HepG2 (cell line): ENCODE results near the gene ZNF365. TPM values are rescaled to one million over a fixed set of nuclear protein-coding genes. Genes with fewer than 3 reads are reported as not detected.

Experiments
- ATAC-seq: fragments of 200-7000 bp; cut with Tn5 transposase; 3 replicates; pipeline ENCODE4 v1.9.1; 2020; ENCODE audit warnings: mild to moderate bottlenecking, moderate library complexity
- BruUV-seq: library from RNA; stranded (reverse); fragments of 400-500 nt; replicated peaks from 2 replicates; lab custom pipeline; 2021; lab: Mats Ljungman, UMichigan
- CTCF ChIA-PET: fragments of 300-600 bp; formaldehyde crosslinking; extraction: SDS; loops from one replicate; lab custom pipeline; 2021; ENCODE audit warnings: low total read pairs, inconsistent platforms, low intra/inter-chr PET ratio; lab: Yijun Ruan, JAX
- POLR2A ChIA-PET: fragments of 350-600 bp; sonication (Branson Sonifier 250); formaldehyde crosslinking; loops from one replicate; lab custom pipeline; 2020; ENCODE audit warnings: antibody characterized with exemption, inconsistent platforms; lab: Yijun Ruan, JAX
- DNase-seq: peaks from one replicate; pipeline ENCODE4 v3.0.0-alpha.2; 2015; ENCODE audit warnings: low spot score
- FAIRE-seq: peaks from 3 replicates; lab custom pipeline; 2011; peaks lifted over from hg19 to GRCh38; lab: Jason Lieb, UNC
- H2AFZ ChIP-seq: one replicate; pipeline ENCODE4 v1.6.1; 2011; ENCODE audit warnings: low read length, inconsistent platforms
- H3K27ac ChIP-seq: fragments of 300-600 bp; 3 replicates; pipeline ENCODE4 v1.8.0; 2011; ENCODE audit warnings: mixed run types, mild to moderate bottlenecking, mixed read lengths, low read length, inconsistent platforms; ENCODE audit not compliant: insufficient read depth; ENCODE audit errors: extremely low read length
- H3K27me3 ChIP-seq, 2 experiments: fragments of 200-600 bp in 1 of 2; 2 replicates in 1 of 2; 3 replicates in 1 of 2; pipeline versions ENCODE4 v1.6.0 to v1.8.0; 2011; ENCODE audit warnings: low read length in 2 of 2, mild to moderate bottlenecking in 2 of 2, moderate library complexity in 2 of 2, inconsistent platforms in 1 of 2; ENCODE audit not compliant: insufficient read depth in 2 of 2, control insufficient read depth in 1 of 2
- H3K36me3 ChIP-seq, 2 experiments: fragments of 200-600 bp in 1 of 2; replicated peaks in 1 of 2; 2 replicates in 1 of 2; 3 replicates in 1 of 2; pipeline versions ENCODE4 v1.5.1 to v1.8.0; 2011; ENCODE audit warnings: low read length in 2 of 2, inconsistent platforms in 1 of 2; ENCODE audit not compliant: insufficient read depth in 2 of 2, control insufficient read depth in 1 of 2
- H3K4me1 ChIP-seq: 2 replicates; pipeline ENCODE4 v1.5.1; 2012; ENCODE audit warnings: low read length, inconsistent platforms; ENCODE audit not compliant: insufficient read depth
- H3K4me2 ChIP-seq: 2 replicates; pipeline ENCODE4 v1.6.0; 2011; ENCODE audit warnings: low read depth, low read length, inconsistent platforms
- H3K4me3 ChIP-seq, 3 experiments: fragments of 200-600 bp in 1 of 3; sonication (generic), shearing (Covaris generic) in 1 of 3; replicated peaks in 1 of 3; 2 replicates each; pipeline ENCODE4 v1.5.1; 2011 to 2016; ENCODE audit warnings: low read length in 3 of 3, inconsistent platforms in 2 of 3, low read depth in 2 of 3, mild to moderate bottlenecking in 2 of 3, control low read depth in 1 of 3, mixed read lengths in 1 of 3; ENCODE audit not compliant: insufficient read depth in 1 of 3
- H3K79me2 ChIP-seq: one replicate; pipeline ENCODE4 v1.6.1; 2011; ENCODE audit warnings: low read length, inconsistent platforms; ENCODE audit not compliant: insufficient read depth
- H3K9ac ChIP-seq: 2 replicates; pipeline ENCODE4 v1.6.0; 2011; ENCODE audit warnings: mild to moderate bottlenecking, low read depth, low read length, inconsistent platforms; ENCODE audit not compliant: insufficient read depth
- H3K9me3 ChIP-seq: 2 replicates; pipeline ENCODE4 v1.5.1; 2012; ENCODE audit warnings: mild to moderate bottlenecking, low read length
- H4K20me1 ChIP-seq: 2 replicates; pipeline ENCODE4 v1.6.0; 2011; ENCODE audit warnings: inconsistent platforms, mild to moderate bottlenecking, low read length, moderate library complexity; ENCODE audit not compliant: insufficient read depth
- KAT2B ChIP-seq: fragments of 150-350 bp; IDR thresholded peaks from 2 replicates; pipeline ENCODE4 v1.6.1; 2014; ENCODE audit warnings: low read depth, low read length, borderline replicate concordance
- POLR2A ChIP-seq, 2 experiments: IDR thresholded peaks; 2 replicates each; pipeline ENCODE4 v1.6.1; 2011; ENCODE audit warnings: low read depth in 2 of 2, low read length in 2 of 2, mild to moderate bottlenecking in 1 of 2, moderate library complexity in 1 of 2; ENCODE audit not compliant: insufficient read depth in 1 of 2
- ZFP90 ChIP-seq: sonication (generic); formaldehyde crosslinking; IDR thresholded peaks from 2 replicates; pipeline ENCODE4 v1.8.0; 2022; ENCODE audit warnings: missing genetic modification reagents, mild to moderate bottlenecking, inconsistent platforms, borderline replicate concordance
- ZNF317 ChIP-seq: sonication (generic); formaldehyde crosslinking; IDR thresholded peaks from 2 replicates; pipeline ENCODE4 v1.5.0; 2020; ENCODE audit warnings: mild to moderate bottlenecking, missing genetic modification reagents
- ZNF354B ChIP-seq: sonication (generic); formaldehyde crosslinking; IDR thresholded peaks from 2 replicates; pipeline ENCODE4 v1.8.0; 2022; ENCODE audit warnings: mild to moderate bottlenecking, missing genetic modification reagents
- WGBS: methylation state at CpG from one replicate; pipeline ENCODE4 v1.1.6; 2017; ENCODE audit warnings: low lambda C conversion rate; 5-methylcytosine and 5-hydroxymethylcytosine counted together
- in situ Hi-C: cut with HindIII; loops from 2 replicates; pipeline ENCODE4 v1.10.0; 2017; ENCODE audit warnings: low pct_unique_long_range_greater_than_20kb; ENCODE audit not compliant: extremely low pct_ligation_motif_present
- intact Hi-C: fragments of 100-400 bp; cut with micrococcal nuclease; formaldehyde crosslinking; loops from one replicate; pipeline ENCODE4 v1.10.0; 2022; ENCODE audit not compliant: unreplicated experiment
- polyA plus RNA-seq, 8 experiments: library from polyadenylated mRNA; depleted of rRNA in 3 of 8; stranded (reverse) in 7 of 8; unstranded in 1 of 8; fragments of >200 nt; fragmentation: Illumina TruSeq in 4 of 8; extraction: Trizol in 4 of 8; gene quantifications; 2 replicates each; pipeline versions ENCODE4 v1.2.1 to v1.2.3, GENCODE V29; 2011 to 2016; ENCODE audit warnings: low read depth in 4 of 8, missing spikeins in 1 of 8, mixed read lengths in 1 of 8; ENCODE audit not compliant: insufficient read depth in 1 of 8
- total RNA-seq, 5 experiments: library from RNA; depleted of rRNA; stranded (reverse); fragments of >200 nt; fragmentation: Illumina TruSeq; extraction: Trizol; gene quantifications; 2 replicates each; pipeline ENCODE4 v1.2.3, GENCODE V29; 2016; ENCODE audit warnings: low read depth in 1 of 5
- TF ChIP-seq, protein P1 (sequence below): sonication (generic); formaldehyde crosslinking; IDR thresholded peaks from 2 replicates; pipeline ENCODE4 v1.8.0; 2022; ENCODE audit warnings: missing genetic modification reagents, mild to moderate bottlenecking, borderline replicate concordance
- TF ChIP-seq, protein P2 (sequence below): sonication (generic); formaldehyde crosslinking; IDR thresholded peaks from 2 replicates; pipeline ENCODE4 v1.4.0; 2020; ENCODE audit warnings: missing genetic modification reagents

ZNF365 gene
- total and polyA plus RNA-seq, 2 of the 13 experiments (the other 11 are each of a cell fraction or from before 2014, with no cell fraction given) = not detected

DNA sequence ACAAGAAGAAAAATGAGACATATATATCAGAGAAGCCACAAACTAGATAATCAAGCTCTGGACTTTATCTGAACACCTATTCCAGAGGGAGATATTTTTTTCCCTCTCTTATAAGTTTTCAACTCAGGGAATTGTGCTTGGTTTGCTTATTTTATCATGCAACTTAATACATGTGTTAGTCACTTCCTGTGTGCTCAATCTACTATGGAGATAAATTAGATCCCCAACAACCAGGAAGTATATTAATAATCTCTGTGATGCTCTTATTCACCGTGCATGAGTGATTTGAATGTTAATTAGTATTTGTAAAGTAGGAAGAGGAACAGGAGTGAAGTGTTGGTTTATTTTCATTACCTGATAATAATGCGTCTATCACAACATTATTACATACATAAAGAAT is 38.8 kb upstream of the ZNF365 start:
- CTCF ChIA-PET = no interaction called here
- ATAC-seq (no peak), DNase-seq (no peak), FAIRE-seq (no peak)
- in situ Hi-C loops (no loop called here), intact Hi-C loops (no loop called here)
- Histone ChIP-seq H3K9me3 (peaks cover 12% of the 10 kb centered on the region; the same call in 1 of the 2 replicates), H3K27me3 (no peaks in the 10 kb centered on the region), H3K4me2 (no peak overlapping the region), H2AFZ (no peak overlapping the region), H3K36me3 (no peaks in the 10 kb centered on the region), H3K4me1 (no peaks in the 10 kb centered on the region), H3K79me2 (no peaks in the 10 kb centered on the region), H3K27ac (no peak overlapping the region), H3K4me3 (no peak overlapping the region), H4K20me1 (no peaks in the 10 kb centered on the region), H3K9ac (no peak overlapping the region)
- 2% methylated on average over 2 of the region's 2 CpGs for WGBS
- TF ChIP-seq POLR2A (IDR thresholded peaks at IDR 0.05; ENCODE audit: insufficient read depth in 1 of 2, low read depth in 2 of 2, low read length in 2 of 2) = no peak
- no peak for TF ChIP-seq ZNF354B (CRISPR knock-in tag)
- TF ChIP-seq, protein P1, sequence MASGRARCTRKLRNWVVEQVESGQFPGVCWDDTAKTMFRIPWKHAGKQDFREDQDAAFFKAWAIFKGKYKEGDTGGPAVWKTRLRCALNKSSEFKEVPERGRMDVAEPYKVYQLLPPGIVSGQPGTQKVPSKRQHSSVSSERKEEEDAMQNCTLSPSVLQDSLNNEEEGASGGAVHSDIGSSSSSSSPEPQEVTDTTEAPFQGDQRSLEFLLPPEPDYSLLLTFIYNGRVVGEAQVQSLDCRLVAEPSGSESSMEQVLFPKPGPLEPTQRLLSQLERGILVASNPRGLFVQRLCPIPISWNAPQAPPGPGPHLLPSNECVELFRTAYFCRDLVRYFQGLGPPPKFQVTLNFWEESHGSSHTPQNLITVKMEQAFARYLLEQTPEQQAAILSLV = no peak
- TF ChIP-seq, protein P2, sequence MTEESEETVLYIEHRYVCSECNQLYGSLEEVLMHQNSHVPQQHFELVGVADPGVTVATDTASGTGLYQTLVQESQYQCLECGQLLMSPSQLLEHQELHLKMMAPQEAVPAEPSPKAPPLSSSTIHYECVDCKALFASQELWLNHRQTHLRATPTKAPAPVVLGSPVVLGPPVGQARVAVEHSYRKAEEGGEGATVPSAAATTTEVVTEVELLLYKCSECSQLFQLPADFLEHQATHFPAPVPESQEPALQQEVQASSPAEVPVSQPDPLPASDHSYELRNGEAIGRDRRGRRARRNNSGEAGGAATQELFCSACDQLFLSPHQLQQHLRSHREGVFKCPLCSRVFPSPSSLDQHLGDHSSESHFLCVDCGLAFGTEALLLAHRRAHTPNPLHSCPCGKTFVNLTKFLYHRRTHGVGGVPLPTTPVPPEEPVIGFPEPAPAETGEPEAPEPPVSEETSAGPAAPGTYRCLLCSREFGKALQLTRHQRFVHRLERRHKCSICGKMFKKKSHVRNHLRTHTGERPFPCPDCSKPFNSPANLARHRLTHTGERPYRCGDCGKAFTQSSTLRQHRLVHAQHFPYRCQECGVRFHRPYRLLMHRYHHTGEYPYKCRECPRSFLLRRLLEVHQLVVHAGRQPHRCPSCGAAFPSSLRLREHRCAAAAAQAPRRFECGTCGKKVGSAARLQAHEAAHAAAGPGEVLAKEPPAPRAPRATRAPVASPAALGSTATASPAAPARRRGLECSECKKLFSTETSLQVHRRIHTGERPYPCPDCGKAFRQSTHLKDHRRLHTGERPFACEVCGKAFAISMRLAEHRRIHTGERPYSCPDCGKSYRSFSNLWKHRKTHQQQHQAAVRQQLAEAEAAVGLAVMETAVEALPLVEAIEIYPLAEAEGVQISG (CRISPR knock-in tag) = no peak
- TF ChIP-seq KAT2B = no peak
- TF ChIP-seq ZFP90 (CRISPR knock-in tag) = no peak
- no peak for TF ChIP-seq ZNF317 (CRISPR knock-in tag)
- BruUV-seq = no TSS peak
- POLR2A ChIA-PET = no interaction called here
